Endothelial cell (in vitro differentiated cells): Measurements from ENCODE around the gene DHX38. TPM values are rescaled to one million over a fixed set of nuclear protein-coding genes. Genes with fewer than 3 reads are reported as not detected.

ENCODE experiments used
- DNase-seq: peaks from one replicate; pipeline ENCODE4 v3.0.0; 2021; ENCODE audit warnings: low spot score
- H3K27ac Mint-ChIP-seq: one replicate; pipeline ENCODE4 v1.8.0; 2021; ENCODE audit warnings: mixed read lengths, inconsistent platforms; ENCODE audit not compliant: unreplicated experiment
- H3K27me3 Mint-ChIP-seq: one replicate; pipeline ENCODE4 v1.8.0; 2021; ENCODE audit warnings: mild to moderate bottlenecking, moderate library complexity, mixed read lengths, inconsistent platforms; ENCODE audit not compliant: unreplicated experiment
- H3K36me3 Mint-ChIP-seq: one replicate; pipeline ENCODE4 v1.8.0; 2021; ENCODE audit warnings: mild to moderate bottlenecking, low read depth, mixed read lengths, inconsistent platforms; ENCODE audit not compliant: unreplicated experiment
- H3K4me1 Mint-ChIP-seq: one replicate; pipeline ENCODE4 v1.8.0; 2021; ENCODE audit warnings: mild to moderate bottlenecking, mixed read lengths, inconsistent platforms; ENCODE audit not compliant: unreplicated experiment
- H3K4me3 Mint-ChIP-seq: one replicate; pipeline ENCODE4 v1.8.0; 2021; ENCODE audit warnings: mild to moderate bottlenecking, mixed read lengths, inconsistent platforms; ENCODE audit not compliant: unreplicated experiment
- H3K9me3 Mint-ChIP-seq: one replicate; pipeline ENCODE4 v1.8.0; 2021; ENCODE audit warnings: mixed read lengths, inconsistent platforms; ENCODE audit not compliant: unreplicated experiment
- total RNA-seq: library from RNA; stranded (reverse); fragmentation: NEBNext Ultra II Directional; extraction: Animal tissue kit (Norgen Biotek cat#: 25700); gene quantifications from one replicate; pipeline ENCODE4 v1.2.1, GENCODE V29; 2021; ENCODE audit not compliant: unreplicated experiment
- TF ChIP-seq, protein P1 (sequence below): fragments of 200-600 bp; sonication (generic); IDR thresholded peaks from one replicate; pipeline ENCODE4 v1.5.0; 2021; ENCODE audit warnings: antibody characterized with exemption; ENCODE audit not compliant: unreplicated experiment

The DHX38 gene
- total RNA-seq, 1 donor from 2014 or later, result 84.6 TPM

DNA sequence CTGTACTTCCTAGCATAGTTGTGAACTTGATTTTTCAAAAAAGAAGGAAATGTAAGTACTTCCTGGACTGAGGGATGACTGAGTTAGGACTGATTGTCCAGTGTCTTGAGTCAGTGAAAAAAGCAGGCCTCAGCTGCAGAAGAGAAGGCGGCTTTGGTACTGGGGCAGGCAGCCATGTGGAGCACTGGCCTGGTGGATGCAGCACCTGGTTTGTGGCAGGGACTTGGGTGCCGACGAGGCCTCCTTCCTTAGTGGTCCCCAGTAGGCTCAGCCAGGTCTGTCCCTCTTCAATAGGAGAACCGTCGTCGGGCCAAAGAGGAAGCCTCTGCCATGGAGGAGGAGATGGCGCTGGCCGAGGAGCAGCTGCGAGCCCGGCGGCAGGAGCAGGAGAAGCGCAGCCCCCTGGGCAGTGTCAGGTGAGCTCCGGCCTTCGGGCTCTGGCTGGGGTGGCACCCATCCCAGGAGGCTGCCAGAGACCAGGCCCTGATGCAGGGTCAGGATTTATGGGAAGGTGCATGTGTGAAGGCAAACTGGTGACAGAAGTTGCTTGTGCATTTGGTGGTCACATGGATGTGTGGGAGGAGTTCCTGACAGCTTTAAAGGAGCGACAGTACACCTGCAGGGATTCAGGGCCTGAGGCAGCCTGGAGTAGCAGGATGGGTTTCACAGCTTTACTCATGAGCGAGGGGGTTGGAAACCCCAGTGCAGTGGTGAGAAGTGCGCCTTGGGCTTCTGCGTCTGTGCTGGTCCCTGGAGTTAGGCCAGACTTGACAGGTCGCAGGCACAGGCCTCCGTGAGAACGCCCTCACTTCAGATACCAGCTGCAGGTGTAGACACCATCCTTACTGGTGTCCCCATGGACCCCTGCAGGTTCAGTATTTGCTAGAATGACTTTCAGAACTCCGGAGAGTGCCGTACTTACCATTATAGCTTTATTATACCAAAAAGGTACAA, 17.3 kb downstream of the DHX38 start:
- no peak overlapping the region for H3K4me3 Mint-ChIP-seq
- no peaks in the 10 kb centered on the region for H3K9me3 Mint-ChIP-seq
- H3K27me3 Mint-ChIP-seq, result no peaks in the 10 kb centered on the region
- no peak for DNase-seq
- TF ChIP-seq, protein P1, sequence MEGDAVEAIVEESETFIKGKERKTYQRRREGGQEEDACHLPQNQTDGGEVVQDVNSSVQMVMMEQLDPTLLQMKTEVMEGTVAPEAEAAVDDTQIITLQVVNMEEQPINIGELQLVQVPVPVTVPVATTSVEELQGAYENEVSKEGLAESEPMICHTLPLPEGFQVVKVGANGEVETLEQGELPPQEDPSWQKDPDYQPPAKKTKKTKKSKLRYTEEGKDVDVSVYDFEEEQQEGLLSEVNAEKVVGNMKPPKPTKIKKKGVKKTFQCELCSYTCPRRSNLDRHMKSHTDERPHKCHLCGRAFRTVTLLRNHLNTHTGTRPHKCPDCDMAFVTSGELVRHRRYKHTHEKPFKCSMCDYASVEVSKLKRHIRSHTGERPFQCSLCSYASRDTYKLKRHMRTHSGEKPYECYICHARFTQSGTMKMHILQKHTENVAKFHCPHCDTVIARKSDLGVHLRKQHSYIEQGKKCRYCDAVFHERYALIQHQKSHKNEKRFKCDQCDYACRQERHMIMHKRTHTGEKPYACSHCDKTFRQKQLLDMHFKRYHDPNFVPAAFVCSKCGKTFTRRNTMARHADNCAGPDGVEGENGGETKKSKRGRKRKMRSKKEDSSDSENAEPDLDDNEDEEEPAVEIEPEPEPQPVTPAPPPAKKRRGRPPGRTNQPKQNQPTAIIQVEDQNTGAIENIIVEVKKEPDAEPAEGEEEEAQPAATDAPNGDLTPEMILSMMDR, result no peak
- no peak overlapping the region for H3K27ac Mint-ChIP-seq
- H3K36me3 Mint-ChIP-seq, result peaks cover 65% of the 10 kb centered on the region
- no peaks in the 10 kb centered on the region for H3K4me1 Mint-ChIP-seq

- TF ChIP-seq, protein P1, result no peak
- Mint-ChIP-seq H3K27me3 (no peaks in the 10 kb centered on the region), H3K9me3 (no peaks in the 10 kb centered on the region), H3K4me1 (no peaks in the 10 kb centered on the region), H3K27ac (no peak overlapping the region), H3K4me3 (no peak overlapping the region), H3K36me3 (peaks cover 62% of the 10 kb centered on the region)
- DNase-seq, result no peak
Observed at GRCh38 chr16:72111657-72112451, 18.2 kb downstream of the DHX38 start.

- TF ChIP-seq, protein P1, result no peak
- Mint-ChIP-seq H3K27me3 (no peaks in the 10 kb centered on the region), H3K9me3 (no peaks in the 10 kb centered on the region), H3K36me3 (peaks cover 57% of the 10 kb centered on the region), H3K4me3 (no peak overlapping the region), H3K27ac (no peak overlapping the region), H3K4me1 (no peaks in the 10 kb centered on the region)
- DNase-seq, result no peak
Observed at GRCh38 chr16:72112452-72112792, 18.8 kb downstream of the DHX38 start.

DNA sequence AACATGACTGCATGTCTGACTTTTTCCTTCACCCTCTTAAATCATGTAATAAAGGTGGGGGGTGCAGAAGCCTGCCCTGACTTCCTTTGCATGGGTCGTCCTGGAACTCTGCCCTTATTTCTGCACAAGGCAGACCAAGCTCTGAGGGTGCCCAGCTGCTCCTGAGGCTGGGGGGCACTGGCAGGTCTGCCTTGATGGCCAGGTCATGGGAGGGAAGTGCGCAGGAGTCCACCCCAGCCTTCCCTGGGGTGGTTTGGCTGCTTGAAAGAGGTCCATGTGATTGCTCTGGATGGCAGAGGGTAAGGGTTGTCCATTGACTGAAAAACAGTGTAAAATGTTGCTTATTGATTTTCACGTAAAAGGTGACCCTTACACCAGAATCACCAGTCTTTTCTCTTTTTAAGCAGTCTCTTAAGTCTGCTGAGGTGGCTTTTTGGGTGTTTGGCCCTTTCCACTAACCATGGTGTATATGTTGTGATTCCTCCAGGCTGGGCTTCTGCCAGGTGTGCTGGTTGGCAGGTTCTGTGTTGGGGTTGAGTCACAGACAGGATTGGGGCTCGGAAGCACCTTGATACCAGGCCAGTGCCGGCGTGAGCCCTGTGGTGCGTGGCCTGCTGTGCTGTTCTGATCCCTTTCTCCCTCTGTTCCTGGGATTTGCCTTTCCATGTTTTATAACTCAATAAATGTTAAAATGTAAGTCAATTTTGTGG, 19.4 kb downstream of the DHX38 start:
- Mint-ChIP-seq H3K36me3 (peaks cover 52% of the 10 kb centered on the region), H3K4me3 (no peak overlapping the region), H3K27ac (no peak overlapping the region), H3K4me1 (no peaks in the 10 kb centered on the region), H3K9me3 (no peaks in the 10 kb centered on the region), H3K27me3 (no peaks in the 10 kb centered on the region)
- no peak for DNase-seq
- TF ChIP-seq, protein P1, result no peak
